Measurements from ENCODE around the gene MEST.
"Not testable (repeated sequence)": the region's sequence is repeated elsewhere in the genome, so short reads cannot be mapped to it uniquely, and the experiment has no call there.

MEST gene

DNA sequence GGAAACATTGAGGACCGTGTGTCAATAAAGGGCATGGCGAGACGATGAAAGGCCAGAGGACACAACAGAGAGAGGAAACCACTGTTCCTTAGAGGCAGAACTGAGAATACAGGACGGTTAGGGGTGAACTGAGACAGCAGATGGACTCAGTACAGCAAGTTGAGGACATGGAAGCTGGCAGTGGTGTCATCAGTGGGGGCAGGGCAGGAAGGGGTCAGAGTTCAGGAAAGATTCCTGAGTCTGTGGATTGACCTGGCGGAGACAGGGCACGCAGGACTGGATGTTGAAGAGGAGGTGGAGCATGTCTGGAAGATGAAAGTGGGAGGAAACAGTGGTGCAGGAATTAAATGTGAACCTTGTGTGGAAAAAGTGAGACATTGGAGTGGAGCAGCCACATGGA lies 46.0 kb downstream of the MEST start:
- not testable (repeated sequence) for H3K4me1 Mint-ChIP-seq, ATAC-seq, DNase-seq, H3K9me3 Mint-ChIP-seq, H3K4me3 Mint-ChIP-seq, H3K27me3 Mint-ChIP-seq, H3K27ac Mint-ChIP-seq

- H3K27ac Mint-ChIP-seq, H3K27me3 Mint-ChIP-seq, H3K4me3 Mint-ChIP-seq, DNase-seq, H3K9me3 Mint-ChIP-seq, H3K4me1 Mint-ChIP-seq, ATAC-seq: not testable (repeated sequence)
Observed at GRCh38 chr7:130541287-130541686, 49.4 kb downstream of the MEST start.

- ATAC-seq, H3K27ac Mint-ChIP-seq, H3K4me3 Mint-ChIP-seq, H3K9me3 Mint-ChIP-seq, DNase-seq, H3K27me3 Mint-ChIP-seq, H3K4me1 Mint-ChIP-seq: not testable (repeated sequence)
Observed at GRCh38 chr7:130542297-130542696, 50.4 kb downstream of the MEST start.

DNA sequence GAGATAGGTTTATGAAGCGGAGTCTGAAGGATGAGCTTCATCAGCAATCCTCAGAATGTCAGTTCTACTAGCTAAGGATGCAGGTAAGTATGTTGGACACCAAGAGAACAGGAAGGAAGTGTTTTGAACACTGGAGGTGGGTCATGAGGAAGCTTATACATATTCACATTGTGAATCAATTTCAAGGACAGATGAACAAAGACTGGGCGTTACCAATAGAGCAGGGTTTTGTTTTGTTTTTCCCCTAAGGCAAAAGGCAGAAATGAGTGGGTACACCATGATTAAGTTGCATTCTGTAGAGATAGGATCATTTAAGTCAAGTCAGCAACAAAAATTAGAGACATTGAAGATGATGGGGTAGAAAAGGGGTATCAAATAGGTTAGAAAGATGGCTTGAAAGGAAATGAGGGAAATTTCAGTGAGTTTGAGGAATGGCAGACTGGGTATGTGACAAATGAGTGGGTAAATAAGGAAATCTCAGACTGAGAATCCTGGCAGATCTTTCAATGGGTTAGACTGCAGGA lies 51.7 kb downstream of the MEST start:
- DNase-seq (no peak), ATAC-seq (no peak)
- no peaks in the 10 kb centered on the region for H3K4me1 Mint-ChIP-seq
- H3K4me3 Mint-ChIP-seq: no peak overlapping the region
- H3K9me3 Mint-ChIP-seq: no peaks in the 10 kb centered on the region
- no peak overlapping the region for H3K27ac Mint-ChIP-seq
- H3K27me3 Mint-ChIP-seq: no peaks in the 10 kb centered on the region

- no peak for ATAC-seq
- Mint-ChIP-seq H3K9me3 (no peaks in the 10 kb centered on the region), H3K4me1 (no peaks in the 10 kb centered on the region), H3K4me3 (no peak overlapping the region), H3K27me3 (no peaks in the 10 kb centered on the region), H3K27ac (no peak overlapping the region)
- no peak for DNase-seq
Observed at GRCh38 chr7:130544356-130544755, 52.5 kb downstream of the MEST start.

DNA sequence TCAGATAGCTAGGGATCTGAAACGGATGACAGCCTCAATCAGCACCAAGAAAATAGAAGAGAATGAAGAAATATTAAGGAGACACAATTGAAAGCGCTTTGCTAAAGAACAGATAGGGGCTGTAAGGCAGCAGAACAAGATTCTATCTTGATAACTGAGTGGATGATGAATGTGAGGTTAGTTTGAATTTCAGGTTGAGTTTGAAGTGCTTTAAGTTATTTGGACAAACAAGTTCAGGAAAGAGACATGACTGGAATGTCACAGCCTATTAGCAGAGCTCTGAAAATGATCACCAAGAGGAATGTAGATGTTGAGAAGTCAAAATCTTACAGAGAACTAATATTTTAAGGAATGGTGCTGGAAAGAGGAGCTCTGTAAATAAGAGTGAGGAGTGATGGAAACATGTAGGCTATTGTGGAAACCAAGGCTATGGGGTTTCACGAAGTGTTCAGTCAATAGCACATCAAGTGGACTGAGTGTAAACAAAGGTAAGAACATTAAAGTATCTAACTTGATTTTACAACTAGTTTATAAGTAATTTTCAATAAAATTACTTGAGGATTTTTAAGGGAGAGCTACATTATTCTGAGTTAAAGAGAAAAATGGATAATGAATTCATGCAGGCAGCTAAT lies 61.6 kb downstream of the MEST start:
- no peaks in the 10 kb centered on the region for H3K27me3 Mint-ChIP-seq
- no peak overlapping the region for H3K4me3 Mint-ChIP-seq
- ATAC-seq: no peak
- H3K4me1 Mint-ChIP-seq: no peaks in the 10 kb centered on the region
- no peak overlapping the region for H3K27ac Mint-ChIP-seq
- no peak for DNase-seq
- H3K9me3 Mint-ChIP-seq: peaks cover 0 to 4% of the 10 kb centered on the region in 2 donors

DNA sequence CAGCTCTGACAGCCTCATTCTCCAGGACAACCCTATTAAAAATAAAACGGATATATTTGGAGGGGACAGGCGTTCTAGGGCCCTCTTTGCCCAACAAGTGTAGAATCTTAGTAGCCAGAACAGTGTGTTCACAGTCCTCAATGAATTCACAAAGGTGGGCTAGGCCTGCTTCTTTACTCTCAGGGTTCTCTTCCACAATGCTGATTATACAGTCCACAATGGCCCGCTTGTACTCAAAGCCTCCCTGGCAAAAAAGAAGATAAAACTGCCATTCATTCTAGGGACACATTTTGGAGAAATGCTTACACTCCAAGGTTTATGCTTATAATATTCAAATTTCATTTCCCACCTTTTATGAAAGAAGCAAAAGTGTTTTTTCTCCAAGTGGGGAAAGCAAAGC lies 62.6 kb downstream of the MEST start:
- DNase-seq (no peak), ATAC-seq (no peak)
- Mint-ChIP-seq H3K4me3 (no peak overlapping the region), H3K27ac (no peak overlapping the region), H3K27me3 (no peaks in the 10 kb centered on the region), H3K4me1 (no peaks in the 10 kb centered on the region), H3K9me3 (peaks cover 0 to 4% of the 10 kb centered on the region in 2 donors)

All from stimulated activated naive CD8-positive, alpha-beta T cell treated with anti-CD3 and anti-CD28 coated beads, Interleukin-15, amount 100 ng/mL, for 72 hours (primary cell).